HG02642 (cell line): ENCODE data around the gene C21orf91.
"Not testable (repeated sequence)": the region's sequence is repeated elsewhere in the genome, so short reads cannot be mapped to it uniquely, and the experiment has no call there.

Source experiments
- ATAC-seq: cut with Tn5 transposase; IDR thresholded peaks from one replicate; pipeline ENCODE4 v1.9.1; 2021; ENCODE audit warnings: mild to moderate bottlenecking; ENCODE audit not compliant: unreplicated experiment, poor library complexity

C21orf91 gene

DNA sequence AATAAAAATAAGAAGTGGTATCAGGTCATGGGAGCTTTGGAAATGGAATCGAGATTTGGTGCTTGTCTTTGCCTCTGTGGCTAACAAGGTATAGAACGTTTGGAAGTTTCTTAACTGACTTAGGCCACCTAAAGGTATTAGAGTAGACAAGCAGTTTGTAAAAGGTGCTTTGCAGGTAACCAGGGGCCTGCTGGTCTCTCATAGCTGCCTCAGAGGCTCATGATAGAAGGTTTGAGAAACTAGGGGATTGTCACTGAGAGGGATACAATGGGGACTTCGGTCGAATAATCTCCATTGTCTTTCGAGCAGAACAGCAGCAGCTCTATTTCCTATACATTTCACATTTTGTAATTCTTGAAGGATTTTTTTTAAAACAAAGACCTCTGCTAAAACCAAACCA is 37.6 kb downstream of the C21orf91 start:
- no peak for ATAC-seq

DNA sequence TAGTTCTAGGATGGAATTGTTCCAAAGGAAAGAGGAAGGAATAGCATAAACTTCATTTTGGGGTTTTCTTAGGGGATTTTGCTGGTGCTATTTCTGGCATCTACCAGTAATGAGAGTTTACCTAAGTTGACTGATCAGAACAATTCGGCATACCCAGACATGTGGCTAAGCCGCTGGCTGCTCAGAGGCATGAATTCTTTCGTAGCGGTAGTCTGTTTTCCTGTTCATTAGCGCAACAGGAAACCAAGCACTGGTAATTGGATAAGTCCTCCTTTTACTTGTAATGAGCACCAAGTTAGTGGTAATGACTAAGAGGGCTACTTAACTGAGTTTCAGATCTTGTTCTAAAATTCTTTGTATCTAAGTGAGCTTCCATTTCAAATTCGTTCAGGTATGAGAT is 38.6 kb downstream of the C21orf91 start:
- ATAC-seq, result peak; percentile 48

DNA sequence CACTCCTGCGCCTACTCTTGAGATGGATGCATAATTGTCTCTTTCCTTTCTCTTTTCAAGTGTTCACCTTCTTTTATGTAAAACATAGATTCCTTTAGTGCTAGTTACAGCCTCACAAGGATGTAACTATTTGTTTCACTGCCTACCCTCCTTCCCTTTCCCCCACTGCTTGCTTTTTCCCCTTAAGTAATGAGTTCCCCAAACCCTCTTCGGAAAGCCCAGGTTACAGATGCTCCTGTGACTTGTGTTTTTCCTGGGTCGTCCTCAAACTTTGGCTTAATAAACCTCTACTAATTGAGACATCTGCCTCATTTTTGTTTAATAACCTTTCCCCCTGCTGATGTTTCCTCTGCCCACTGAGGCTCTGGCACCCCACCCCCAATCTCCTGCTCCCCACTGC is 39.2 kb downstream of the C21orf91 start:
- ATAC-seq, result no peak

DNA sequence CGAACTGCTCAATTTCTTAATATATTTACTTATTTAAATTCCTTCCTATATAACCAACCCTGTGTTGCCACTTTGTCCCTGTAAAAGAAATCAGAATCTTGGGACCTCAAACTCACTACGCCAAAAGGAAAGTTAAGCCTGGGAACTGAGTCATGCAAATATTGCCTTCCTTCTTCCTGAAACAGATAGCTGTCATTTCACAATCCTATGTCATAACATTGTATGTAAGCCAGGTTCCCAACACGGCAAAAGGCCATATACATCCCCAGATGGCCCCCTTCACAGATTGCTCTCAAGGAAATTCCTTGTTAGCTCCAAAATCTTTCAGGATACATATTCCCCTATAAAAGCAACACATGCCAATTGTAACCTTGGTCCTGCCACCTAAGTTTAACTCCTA is 39.7 kb downstream of the C21orf91 start:
- no peak for ATAC-seq

DNA sequence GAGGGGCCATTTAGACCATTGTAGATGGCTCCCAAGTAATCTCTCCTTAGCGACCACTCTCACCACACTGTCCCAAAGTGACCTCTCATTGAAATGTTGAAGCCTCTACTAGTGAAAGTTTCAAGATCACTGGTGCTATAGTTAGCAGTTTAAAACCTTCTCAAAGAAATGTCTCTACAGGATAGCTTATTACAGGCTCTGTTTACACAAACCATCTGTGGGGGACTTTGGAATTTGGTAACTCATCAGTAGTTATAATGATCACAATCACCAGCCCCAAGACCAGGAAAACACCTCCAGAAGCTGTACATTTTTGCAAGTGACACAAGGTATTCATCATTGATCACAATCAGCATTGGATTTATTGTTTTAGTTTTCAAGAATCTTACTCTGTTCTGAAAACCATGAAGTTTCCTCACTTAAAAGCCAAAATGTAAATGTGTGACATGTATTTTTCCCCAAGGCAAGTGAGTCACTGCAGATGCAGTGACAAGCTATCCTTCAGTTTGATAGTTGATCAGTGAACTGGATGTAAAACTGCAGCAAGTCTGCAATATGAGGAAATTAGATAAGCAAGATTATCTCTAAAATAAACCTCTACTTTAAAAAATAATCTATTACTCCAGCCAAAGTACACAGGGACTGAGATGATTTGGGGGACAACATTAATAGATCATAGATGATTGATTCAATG is 41.9 kb downstream of the C21orf91 start:
- ATAC-seq, result no peak

DNA sequence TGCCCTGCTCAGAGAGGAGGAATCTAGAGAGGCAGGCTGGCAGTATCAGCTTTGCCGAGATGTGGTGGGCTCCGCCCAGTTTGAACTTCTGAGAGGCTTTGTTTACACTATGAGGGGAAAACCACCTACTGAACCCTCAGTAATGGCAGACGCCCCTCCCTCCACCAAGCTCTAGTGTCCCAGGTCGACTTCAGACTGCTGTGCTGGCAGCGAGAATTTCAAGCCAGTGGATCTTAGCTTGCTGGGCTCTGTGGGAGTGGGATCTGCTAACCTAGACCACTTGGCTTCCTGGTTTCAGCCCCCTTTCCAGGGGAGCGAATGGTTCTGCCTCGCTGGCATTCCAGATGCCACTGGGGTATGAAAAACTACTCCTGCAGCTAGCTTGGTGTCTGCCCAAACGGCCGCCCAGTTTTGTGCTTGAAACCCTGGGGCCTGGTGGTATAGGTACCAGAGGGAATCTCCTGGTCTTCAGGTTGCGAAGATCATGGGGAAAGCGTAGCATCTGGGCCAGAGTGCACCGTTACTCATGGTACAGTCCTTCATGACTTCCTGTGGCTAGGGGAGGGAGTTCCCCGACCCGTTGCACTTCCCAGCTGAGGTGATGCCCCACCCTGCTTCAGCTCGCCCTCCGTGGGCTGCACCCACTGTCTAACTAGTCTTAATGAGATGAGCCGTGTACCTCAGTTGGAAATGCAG is 43.6 kb downstream of the C21orf91 start:
- peak; percentile 76 for ATAC-seq

DNA sequence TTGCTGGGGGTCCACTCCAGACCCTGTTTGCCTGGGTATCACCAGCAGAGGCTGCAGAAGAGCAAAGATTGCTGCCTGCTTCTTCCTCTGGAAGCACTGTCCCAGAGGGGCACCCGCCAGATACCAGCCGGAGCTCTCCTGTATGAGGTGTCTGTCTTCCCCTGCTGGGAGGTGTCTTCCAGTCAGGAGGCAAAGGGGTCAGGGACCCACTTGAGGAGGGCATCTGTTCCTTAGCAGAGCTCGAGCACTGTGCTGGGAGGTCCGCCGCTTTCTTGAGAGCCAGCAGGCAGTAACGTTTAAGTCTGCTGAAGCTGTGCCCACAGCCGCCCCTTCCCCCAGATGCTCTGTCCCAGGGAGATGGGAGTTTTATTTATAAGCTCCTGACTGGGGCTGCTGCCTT is 44.1 kb downstream of the C21orf91 start:
- ATAC-seq, result not testable (repeated sequence)

DNA sequence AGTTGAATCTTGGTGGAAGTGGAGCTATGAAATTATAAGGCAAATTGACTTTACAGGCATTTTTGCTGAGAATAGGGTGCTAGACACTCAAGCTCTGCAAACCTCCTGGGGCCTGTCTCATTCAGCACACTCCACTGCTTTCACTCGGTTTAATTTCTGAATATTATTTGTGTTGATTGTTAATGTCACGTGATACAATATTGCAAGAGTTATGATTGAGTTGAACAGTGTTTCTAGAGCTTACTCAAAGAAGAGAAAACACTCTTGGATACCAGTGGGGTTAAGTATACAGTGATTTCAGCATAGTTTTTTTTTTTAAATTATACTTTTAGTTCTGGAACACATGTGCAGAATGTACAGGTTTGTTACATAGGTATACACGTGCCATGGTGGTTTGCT is 49.7 kb downstream of the C21orf91 start:
- no peak for ATAC-seq

DNA sequence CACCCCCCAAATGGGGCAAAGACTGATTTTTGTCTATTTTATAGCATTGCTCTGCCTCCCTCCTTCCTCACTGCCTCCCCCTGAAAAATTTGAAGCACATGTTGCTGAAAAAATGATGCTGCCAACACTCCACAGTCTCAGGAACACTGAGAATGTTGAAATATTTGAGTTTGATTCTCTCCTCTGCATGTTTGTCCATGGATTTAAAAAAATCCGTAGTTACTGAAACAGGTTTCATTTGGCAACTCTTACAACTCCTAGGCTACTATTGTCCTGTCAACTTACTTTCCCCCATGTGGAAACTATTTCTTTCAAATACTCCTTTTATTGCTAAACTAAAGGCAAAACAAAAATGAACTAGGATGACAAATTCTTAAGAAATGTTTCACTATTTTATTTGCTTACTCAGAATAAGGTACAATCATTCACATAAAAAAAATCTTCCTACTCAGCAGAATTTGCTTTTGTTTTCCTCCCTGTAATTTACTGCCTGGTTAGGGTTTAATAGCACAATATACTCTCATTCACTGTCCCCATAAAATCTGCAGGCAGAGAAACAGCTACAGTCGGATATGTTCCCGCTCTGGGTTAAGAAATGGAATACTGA is 50.2 kb downstream of the C21orf91 start:
- ATAC-seq, result no peak

DNA sequence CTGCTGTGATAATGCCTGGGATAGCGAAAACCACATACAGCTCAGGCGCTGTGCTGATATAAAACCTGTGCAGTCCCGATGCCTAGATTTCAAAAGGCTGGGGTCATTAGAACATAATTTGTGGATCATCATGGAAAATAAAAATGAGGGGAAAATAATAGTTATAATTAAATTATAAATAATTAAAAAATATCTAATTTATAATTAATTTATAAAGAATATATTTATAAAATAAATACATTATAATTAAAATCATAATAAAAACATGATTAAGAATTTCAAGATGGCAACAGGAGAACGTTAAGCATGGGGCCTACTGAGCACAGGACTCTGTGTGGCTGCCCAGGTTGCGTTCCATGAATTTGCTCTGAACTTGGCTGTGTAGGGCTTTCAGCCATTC is 53.9 kb downstream of the C21orf91 start:
- ATAC-seq, result no peak

DNA sequence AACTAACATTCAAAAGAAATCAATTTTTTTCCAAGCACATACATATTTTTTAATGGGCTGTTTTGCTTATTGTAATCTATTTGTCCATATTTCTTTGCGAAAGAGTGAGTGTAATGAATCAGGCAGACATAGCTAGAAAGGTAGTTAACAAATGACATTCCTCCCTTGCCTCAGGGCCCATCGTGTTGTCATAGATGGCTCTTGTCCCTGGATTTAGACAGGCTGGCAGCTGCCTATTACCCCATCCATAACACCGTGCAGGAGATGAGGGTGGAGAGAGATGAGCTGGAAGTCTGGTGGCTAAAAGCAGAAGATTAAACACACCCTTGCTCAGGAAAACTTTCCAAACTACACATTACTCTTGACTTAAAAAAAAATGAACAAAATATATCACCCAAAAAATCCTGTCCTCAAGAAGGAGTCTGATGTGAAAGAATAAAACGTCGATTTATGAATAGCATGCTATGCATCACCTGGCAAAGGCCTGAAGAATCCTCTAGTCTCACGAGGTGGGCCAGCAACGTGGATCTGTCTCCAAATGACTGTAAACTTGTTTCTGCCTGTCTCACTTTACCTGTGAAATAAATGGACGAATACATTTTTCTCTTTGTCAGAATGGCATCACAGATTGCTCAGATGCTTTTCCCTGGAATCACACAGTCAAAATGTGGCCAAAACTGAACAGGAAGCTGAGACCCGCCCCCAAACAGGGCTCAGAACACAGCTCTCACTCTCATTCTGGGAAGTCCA is 55.7 kb downstream of the C21orf91 start:
- no peak for ATAC-seq

DNA sequence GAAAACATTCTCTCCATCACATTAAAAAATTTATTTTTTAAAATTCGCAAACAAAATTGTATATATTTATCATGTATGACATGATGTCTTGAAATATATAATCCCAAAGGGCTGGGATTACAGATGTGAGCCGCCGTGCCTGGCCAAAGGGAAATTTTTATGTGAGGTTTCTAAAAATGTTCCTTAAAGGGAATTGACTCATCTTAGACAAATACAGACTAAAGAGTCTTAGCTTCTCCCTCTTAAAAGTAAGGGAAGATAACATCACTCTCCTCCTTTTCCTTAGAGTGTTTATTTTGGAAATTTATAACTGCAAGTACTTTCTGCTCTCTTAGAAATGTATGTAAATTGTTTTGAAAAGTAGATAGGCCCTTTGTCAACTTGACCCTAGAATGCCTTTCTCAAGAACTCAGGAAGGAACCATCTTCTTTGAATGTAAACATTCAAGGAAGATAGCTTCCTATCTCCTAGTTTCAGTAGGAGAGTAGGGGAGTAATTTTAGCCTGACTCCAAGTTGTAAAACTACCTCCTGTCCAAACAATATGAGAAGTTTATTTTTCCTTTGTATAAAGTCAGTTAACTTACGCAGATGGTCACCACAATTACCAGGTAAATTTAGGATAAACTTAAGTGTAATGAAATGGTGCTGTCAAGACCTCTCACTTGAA is 59.5 kb downstream of the C21orf91 start:
- ATAC-seq, result no peak

DNA sequence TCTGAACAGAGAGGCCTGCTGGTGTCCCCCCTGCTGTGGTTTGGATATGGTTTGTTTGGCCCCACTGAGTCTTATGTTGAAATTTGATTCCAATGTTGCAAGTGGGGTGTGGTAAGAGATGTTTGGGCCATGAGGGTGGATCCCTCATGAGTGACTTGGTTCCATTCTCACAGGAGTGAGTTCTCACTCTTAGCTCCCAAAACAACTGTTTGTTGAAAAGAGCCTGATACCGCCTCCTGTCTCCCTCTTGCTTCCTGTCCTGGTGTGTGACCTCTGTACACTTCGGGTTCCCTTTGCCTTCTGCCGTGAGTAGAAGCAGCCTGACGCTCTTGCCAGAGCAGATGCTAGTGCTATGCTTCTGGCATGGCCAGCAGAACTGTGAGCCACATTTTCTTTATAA is 60.5 kb downstream of the C21orf91 start:
- no peak for ATAC-seq

DNA sequence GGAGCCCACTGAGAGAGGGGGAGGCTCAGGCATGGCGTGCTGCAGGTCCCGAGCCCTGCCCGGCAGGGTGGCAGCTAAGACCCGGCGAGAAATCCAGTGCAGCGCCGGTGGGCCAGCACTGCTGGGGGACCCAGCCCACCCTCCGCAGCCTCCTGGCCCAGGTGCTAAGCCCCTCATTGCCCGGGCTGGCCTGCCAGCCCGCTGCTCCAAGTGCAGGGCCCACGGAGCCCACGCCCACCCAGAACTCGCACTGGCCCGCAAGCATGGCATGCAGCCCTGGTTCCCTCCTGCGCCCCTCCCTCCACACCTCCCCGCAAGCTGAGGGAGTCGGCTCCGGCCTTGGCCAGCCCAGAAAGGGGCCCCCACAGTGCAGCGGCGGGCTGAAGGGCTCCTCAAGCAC is 61.5 kb downstream of the C21orf91 start:
- ATAC-seq, result no peak

DNA sequence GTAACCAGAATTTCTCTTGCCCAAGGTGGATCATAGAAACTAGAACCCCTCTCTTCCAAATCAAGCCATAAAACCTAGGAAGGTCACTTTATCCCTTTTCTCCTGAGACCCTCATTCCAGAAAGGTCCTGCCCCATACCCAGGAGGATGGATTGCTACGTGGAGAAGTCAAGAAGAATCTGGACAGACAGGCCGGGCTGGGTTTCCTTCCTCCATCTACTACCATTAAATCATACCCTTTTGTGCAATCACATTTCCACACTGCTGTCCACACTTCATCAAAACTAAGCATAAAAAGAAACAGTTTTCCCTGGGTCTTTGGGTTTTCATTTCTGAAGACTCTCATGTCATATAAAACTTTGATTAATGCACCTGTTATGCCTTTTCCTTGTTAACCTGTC is 65.4 kb downstream of the C21orf91 start:
- ATAC-seq, result no peak

DNA sequence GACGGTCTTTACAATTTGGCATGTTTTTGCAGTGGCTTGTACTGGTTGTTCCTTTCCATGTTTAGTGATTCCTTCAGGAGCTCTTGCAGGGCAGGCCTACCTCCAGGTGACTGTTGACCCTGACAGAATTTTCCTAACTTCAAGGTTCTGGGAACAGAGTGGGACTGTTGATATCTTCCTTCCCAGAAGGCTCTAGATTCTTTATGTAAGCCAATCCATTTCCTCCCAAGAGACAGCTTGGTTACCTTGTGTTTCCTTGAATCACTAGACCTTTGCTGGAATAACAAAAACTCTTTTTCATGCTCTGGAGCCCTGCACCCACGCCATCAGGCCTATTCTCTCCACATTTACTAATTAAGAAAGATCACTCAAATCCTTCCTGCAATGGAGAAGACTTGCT is 67.0 kb downstream of the C21orf91 start:
- no peak for ATAC-seq

DNA sequence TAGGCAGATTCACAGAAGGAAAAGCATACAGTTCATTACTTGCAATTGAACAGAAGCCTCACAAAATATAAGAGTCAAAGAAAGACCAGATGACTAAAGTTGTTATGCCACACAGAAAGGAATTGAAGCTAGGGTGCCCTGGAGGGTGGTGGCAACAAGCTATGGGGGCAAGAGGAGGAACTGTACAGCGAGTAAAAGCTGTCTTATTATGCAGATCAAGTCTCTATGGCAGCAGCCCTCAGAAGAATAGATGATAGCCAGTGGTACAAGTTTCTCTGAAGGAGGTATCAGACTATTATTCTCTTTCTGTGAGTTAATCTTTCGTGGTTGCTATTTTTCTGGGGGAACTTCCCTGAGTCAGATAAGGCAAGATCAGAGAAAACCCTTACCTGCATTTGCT is 72.2 kb downstream of the C21orf91 start:
- ATAC-seq, result no peak

DNA sequence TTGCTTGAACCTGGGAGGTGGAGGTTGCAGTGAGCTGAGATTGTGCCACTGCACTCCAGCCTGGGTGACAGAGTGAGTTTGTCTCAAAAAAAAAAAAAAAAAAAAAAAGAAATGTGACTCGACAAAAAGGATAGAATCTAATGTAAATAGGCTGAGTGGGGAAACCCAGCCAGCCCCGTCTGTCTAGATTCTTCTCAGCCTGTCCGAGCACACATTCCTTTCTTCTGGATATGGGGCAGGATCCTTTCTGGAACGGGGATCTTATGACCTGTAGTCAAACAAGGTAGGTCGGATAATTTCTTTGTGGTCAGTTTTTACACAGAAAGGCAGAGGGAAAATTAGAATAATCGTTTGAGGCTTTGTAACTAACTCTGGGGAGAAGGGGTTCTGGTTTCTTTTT is 74.1 kb downstream of the C21orf91 start:
- no peak for ATAC-seq

DNA sequence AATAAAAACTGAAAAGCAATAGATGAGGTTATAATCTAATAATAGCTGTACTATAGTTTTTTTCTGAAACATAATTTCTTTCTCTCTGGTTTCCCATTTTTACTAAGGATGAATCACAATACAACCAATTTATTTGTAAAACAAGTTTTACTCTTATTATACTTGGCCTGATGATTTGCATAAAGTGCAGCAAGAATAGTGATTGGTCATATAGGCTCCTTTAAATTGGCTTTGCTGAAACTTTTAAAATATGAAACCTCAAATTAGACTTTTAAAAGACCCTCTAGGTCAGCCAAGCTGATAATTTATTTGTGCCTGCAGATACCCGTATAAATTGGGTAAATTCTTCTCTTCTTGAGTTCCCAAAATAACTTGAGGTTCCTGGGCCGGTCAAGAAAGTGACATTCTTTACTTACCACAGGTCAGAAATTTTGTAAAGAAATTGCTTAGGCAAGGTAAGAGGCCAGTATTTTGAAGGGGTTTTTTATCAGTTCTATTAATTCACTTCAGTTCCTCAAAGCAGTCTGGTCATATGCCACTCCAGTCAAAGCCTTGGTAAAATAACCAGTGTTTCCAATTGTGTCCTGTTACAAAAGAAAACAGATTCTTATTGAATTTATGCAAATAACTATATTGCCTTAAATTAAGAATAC is 76.1 kb downstream of the C21orf91 start:
- no peak for ATAC-seq

DNA sequence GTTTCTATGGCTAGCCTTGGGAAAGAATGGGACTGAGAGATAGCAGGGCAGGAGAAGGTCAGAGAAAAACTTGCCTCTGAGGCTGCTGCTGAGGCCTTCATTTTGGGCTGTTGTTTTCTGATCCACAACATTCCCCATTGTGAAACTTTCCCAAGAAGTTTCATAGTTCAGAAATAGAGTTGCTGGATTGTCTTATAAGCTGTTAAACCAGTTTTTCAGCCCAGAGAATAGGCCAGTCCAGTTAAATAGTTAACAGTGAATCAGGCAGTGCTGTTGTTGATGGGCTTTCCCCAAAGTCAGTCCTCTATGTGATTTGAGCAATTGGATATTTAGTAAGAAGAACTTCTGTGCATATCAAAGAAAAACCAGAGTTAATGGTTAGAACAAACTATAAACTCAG is 77.0 kb downstream of the C21orf91 start:
- ATAC-seq, result no peak
